Fibroblast of lung (primary cell): ENCODE results near the gene PAFAH2. TPM values are rescaled to one million over a fixed set of nuclear protein-coding genes. Genes with fewer than 3 reads are reported as not detected.

Experiments used
- DNase-seq, 2 donors: peaks; one replicate each; pipeline versions ENCODE4 v3.0.0 to v3.0.0-alpha.2; 2010; ENCODE audit warnings: low read depth in 2 of 2
- H2AFZ ChIP-seq: 2 replicates; pipeline ENCODE4 v1.5.1; 2012; ENCODE audit warnings: low read length, control low read depth, inconsistent platforms
- H3K27ac ChIP-seq: 2 replicates; pipeline ENCODE4 v1.5.1; 2011; ENCODE audit warnings: low read length, control low read depth; ENCODE audit not compliant: insufficient read depth
- H3K27me3 ChIP-seq: 2 replicates; pipeline ENCODE4 v1.5.1; 2011; ENCODE audit warnings: mild to moderate bottlenecking, low read length; ENCODE audit not compliant: control insufficient read depth, insufficient read depth
- H3K36me3 ChIP-seq: 2 replicates; pipeline ENCODE4 v1.5.1; 2011; ENCODE audit warnings: low read length; ENCODE audit not compliant: control insufficient read depth, insufficient read depth
- H3K4me1 ChIP-seq: 2 replicates; pipeline ENCODE4 v1.5.1; 2011; ENCODE audit warnings: low read length; ENCODE audit not compliant: control insufficient read depth, insufficient read depth; ENCODE audit errors: extremely low read depth
- H3K4me2 ChIP-seq: 2 replicates; pipeline ENCODE4 v1.5.1; 2011; ENCODE audit warnings: low read length, control low read depth; ENCODE audit not compliant: insufficient read depth; ENCODE audit errors: extremely low read depth
- H3K4me3 ChIP-seq, 4 experiments: fragments of 200-600 bp in 1 of 4; sonication (generic) in 1 of 4; replicated peaks in 1 of 4; 2 replicates each; pipeline ENCODE4 v1.5.1; 2011 to 2016; ENCODE audit warnings: low read length in 4 of 4, low read depth in 3 of 4, mild to moderate bottlenecking in 3 of 4, control low read depth in 2 of 4, inconsistent platforms in 1 of 4, mixed read lengths in 1 of 4; ENCODE audit not compliant: insufficient read depth in 1 of 4; ENCODE audit errors: control extremely low read depth in 1 of 4
- H3K79me2 ChIP-seq: 2 replicates; pipeline ENCODE4 v1.5.1; 2012; ENCODE audit warnings: mild to moderate bottlenecking, low read length, inconsistent platforms; ENCODE audit not compliant: control insufficient read depth, insufficient read depth
- H3K9ac ChIP-seq: 2 replicates; pipeline ENCODE4 v1.5.1; 2011; ENCODE audit warnings: mild to moderate bottlenecking, low read length, control low read depth; ENCODE audit not compliant: insufficient read depth
- H3K9me3 ChIP-seq: 2 replicates; pipeline ENCODE4 v1.5.1; 2012; ENCODE audit warnings: low read depth, low read length; ENCODE audit not compliant: control insufficient read depth, insufficient read depth
- H4K20me1 ChIP-seq: 2 replicates; pipeline ENCODE4 v1.5.1; 2011; ENCODE audit warnings: low read length; ENCODE audit not compliant: control insufficient read depth, insufficient read depth; ENCODE audit errors: extremely low read depth
- CTCF ChIP-seq, 2 donors: IDR thresholded peaks in 1 of 2; conservative IDR thresholded peaks in 1 of 2; 1 replicate in 1 of 2; 2 replicates in 1 of 2; pipeline ENCODE4 v1.5.1; 2011 to 2012; ENCODE audit warnings: low read length in 2 of 2, control low read depth in 1 of 2, inconsistent platforms in 1 of 2, low read depth in 1 of 2, mild to moderate bottlenecking in 1 of 2
- EZH2 ChIP-seq: IDR thresholded peaks from 2 replicates; pipeline ENCODE4 v1.5.1; 2012; ENCODE audit warnings: low read length, control low read depth, mild to moderate bottlenecking; ENCODE audit errors: missing control alignments
- polyA minus RNA-seq: library from RNA; depleted of rRNA, polyadenylated mRNA; stranded (reverse); fragments of >200 nt; gene quantifications from 2 replicates; pipeline ENCODE4 v1.2.3, GENCODE V29; 2011; ENCODE audit warnings: low replicate concordance
- polyA plus RNA-seq, 2 donors: library from polyadenylated mRNA; depleted of rRNA in 1 of 2; stranded (reverse) in 1 of 2; unstranded in 1 of 2; fragments of >200 nt; gene quantifications; 2 replicates each; pipeline ENCODE4 v1.2.1, GENCODE V29; 2011 to 2012; ENCODE audit warnings: missing spikeins in 1 of 2
- total RNA-seq: library from RNA; depleted of rRNA; stranded (reverse); fragments of >200 nt; gene quantifications from 2 replicates; pipeline ENCODE4 v1.2.1, GENCODE V29; 2014

PAFAH2 gene
- total RNA-seq: 8.2 and 11.7 TPM in 2 replicates
- 8.3 and 11.3 TPM in 2 replicates for polyA plus RNA-seq
- polyA plus RNA-seq (2012): 5.4 and 6.7 TPM in 2 replicates
- polyA minus RNA-seq: 1.7 and 21.5 TPM in 2 replicates

- Histone ChIP-seq H3K79me2 (no peaks in the 10 kb centered on the region), H4K20me1 (no peaks in the 10 kb centered on the region), H3K27ac (peak within 1 kb of the TSS; percentile 70), H3K9ac (peak within 1 kb of the TSS; percentile 47), H3K4me2 (peak within 1 kb of the TSS; percentile 71), H3K27me3 (no peaks in the 10 kb centered on the region), H3K36me3 (no peaks in the 10 kb centered on the region), H3K4me3 (peak within 1 kb of the TSS; percentile 68 to 75 (median 70)), H2AFZ (peak within 1 kb of the TSS; percentile 74), H3K4me1 (peaks cover 5% of the 10 kb centered on the region), H3K9me3 (no peaks in the 10 kb centered on the region)
- peak; percentile 99 to 100 for DNase-seq
- TF ChIP-seq CTCF (conservative IDR thresholded peaks at IDR 0.05 in 1 of 2, IDR thresholded peaks at IDR 0.05 in 1 of 2; ENCODE audit: low read depth in 1 of 2, low read length in 2 of 2): peak; percentile 89
- TF ChIP-seq EZH2: no peak
These were observed at the start of gene PAFAH2 for GRCh38 chr1:25997828-25998761. PAFAH2 (minus strand) TSS chr1:25998063; CDS start chr1:25990816, 7,247 bp downstream.

- no peak for DNase-seq
- Histone ChIP-seq H3K27ac (no peak overlapping the region), H3K9ac (no peak overlapping the region), H3K4me3 (no peak overlapping the region), H2AFZ (no peak overlapping the region), H3K9me3 (no peaks in the 10 kb centered on the region), H3K79me2 (no peaks in the 10 kb centered on the region), H4K20me1 (no peaks in the 10 kb centered on the region), H3K36me3 (no peaks in the 10 kb centered on the region), H3K4me2 (no peak overlapping the region), H3K27me3 (peaks cover 57% of the 10 kb centered on the region), H3K4me1 (no peaks in the 10 kb centered on the region)
- TF ChIP-seq CTCF (conservative IDR thresholded peaks at IDR 0.05 in 1 of 2, IDR thresholded peaks at IDR 0.05 in 1 of 2; ENCODE audit: low read depth in 1 of 2, low read length in 2 of 2) (no peak), EZH2 (no peak)
These were observed 49.5 kb upstream of the PAFAH2 start for GRCh38 chr1:26047278-26047874.
